Activated CD4-positive, alpha-beta T cell treated with anti-CD3 and anti-CD28 coated beads, Interleukin-2, amount 50 U/mL, for 24 hours (primary cell): ENCODE results near the gene ASTN2.

ENCODE experiments used
- DNase-seq, 2 donors: peaks; one replicate each; pipeline ENCODE4 v3.0.0-alpha.2; 2020; ENCODE audit warnings: low read depth in 1 of 2, low spot score in 1 of 2

ASTN2 gene

DNA sequence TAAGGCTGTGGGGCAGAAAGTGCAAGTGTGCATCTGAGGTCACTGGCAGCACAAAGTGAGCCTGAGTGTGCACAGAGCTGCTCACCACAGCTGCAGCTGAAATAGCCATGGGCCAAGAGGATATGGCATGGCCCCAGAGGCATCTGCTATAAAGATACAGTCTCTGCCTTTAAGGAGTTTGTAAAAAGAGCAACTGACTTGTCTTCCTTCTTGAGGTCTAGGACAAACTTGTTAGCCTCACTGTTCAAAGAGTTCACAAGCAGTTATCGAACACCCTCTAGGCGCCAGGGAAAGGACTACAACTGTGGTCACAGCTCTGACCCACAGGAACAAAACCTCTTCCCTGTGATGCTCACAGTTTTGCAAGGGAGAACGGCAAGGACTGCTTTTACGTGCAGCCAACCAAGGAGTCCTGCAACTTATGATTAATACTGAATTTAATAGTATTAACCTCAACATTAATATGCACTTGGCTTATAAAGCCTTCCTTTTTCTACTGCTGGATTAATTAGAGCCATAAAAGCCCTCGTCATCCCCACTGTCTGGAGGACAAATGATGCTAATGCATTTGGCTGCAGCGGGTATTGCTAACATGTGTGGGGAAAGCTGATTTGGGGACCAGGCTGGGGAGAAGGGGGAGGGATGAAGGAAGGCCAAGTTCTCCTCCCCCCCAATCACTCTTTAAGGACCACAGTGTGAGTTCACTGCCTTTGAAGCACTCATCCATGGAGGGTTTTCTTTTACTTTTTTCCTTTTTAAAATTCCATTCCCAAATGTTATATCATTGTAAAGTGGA is 917.6 kb downstream of the ASTN2 start:
- DNase-seq: no peak

DNA sequence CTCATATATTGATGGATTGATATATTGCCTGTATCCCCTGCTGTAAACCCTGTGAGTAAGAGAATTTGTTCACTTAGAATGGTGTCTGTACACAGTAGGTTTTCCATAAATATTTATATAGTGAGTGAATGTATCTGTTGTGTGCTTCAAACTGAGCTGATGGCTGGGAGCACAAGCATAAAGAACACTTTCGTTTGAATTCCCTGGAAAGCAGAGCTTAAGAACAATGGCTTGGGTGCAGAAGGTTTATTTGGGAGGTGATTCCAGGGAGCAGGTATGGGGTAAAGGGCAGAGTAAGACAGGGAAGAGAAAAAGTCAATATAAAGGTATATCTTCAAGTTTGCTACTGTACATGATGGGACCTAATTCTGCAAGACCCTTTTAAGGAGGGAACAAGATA is 918.7 kb downstream of the ASTN2 start:
- no peak for DNase-seq

DNA sequence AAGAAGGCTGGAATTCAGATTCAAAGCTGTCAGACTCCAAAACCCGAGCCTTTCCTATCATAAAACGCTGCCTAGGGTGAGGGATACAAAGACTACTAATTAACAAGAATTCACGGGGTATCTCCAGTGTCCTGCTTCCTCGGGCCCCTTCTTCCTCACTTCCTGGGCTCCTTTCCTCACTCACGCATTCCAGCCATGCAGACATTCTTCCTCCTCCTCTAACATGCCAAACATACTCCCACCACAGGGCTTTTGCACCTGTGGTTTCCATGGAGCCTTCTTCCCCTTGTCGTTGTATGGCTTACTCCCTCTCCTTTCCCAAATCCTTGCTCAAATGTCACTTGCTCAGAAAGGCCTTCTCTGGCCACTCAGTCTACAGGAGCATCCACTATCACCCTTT is 919.1 kb downstream of the ASTN2 start:
- no peak for DNase-seq

DNA sequence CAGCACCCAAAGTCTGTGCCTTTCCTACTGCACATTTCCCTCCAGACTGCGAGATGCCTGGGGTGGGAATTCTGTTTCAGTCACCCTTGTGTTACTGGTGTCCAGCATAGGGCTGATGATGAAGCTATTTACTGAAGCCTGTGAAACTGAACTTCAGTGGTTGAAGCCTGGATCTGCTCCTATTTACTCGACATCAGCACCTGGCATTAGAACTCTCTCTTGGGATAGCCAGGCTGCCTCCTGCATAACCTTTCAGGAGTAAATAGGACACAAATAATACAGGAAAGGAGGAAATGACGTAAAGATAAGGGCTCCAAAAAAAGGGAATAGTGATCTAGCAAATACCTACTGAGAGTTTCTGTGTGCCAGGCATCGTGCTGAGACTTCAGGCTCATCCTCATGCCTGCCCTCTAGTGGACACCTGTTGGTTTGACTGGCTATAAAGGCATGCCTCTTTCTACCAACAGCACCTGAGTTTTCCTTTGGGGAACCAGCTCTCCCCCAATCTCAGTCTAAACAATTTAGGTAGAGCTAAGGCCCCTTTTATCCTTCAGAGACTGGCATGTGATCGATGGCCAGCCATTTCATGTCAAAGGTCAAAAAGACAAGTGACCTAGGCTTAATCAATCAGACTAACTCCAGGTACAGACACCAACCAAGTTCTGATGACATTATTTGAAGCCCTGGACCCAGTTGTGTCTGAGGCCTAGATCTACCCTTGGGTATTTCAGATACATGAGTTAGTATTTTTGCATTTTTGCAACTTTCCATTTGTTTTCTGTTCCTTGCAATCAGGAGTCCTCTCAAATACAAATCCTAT is 919.8 kb downstream of the ASTN2 start:
- peak in 1 of 2 donors; percentile 19 for DNase-seq

DNA sequence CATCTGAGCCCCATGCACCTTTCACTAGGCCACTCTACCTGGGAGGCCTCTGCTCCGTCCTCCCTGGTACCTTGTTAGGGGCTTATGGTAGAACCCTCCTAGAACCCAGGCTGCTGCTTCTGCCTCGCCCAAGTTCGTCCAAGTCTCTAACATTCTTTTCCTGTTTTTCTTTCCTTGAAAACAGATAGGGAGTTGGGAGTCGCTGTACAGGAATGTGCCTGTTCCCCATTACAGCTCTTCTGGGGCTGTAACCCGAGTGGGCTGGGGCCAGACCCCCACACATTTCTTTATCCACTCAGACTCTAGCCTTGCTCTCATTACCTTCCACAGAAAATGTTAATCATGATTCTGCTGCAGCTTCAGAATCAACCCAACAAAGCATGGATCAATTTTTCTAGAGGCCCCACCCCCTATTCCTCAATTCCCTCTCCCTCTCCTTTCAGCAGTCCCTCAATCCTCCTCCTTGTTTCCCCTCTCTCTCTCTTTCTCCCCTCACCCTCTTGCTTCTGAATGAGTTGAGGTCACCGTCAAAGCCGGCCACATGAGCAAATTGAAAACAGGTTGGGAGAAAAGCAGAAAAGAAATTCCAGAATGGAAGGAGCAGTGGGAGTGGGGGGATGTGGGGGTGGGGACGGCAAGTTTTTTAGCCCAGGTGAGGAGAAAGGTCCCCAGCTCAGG is 921.5 kb downstream of the ASTN2 start:
- no peak for DNase-seq

DNA sequence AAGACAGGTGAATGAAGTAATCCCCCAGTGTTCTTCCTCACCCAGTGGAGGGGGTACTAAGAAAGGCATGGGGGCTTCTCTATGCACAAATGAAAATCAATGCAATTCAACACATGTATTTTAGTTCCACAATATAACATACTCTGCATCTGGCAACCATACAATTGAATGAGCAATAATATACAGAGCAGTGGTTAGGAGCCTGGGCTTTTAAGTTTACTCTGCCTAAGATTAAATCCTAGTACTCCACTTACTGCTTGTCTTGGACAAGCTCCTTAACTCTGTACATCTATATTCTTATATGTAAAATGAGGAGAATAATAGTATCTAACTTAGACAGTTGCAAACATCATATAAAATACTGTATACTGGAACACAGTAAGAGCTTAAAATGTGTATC is 923.2 kb downstream of the ASTN2 start:
- DNase-seq: no peak

DNA sequence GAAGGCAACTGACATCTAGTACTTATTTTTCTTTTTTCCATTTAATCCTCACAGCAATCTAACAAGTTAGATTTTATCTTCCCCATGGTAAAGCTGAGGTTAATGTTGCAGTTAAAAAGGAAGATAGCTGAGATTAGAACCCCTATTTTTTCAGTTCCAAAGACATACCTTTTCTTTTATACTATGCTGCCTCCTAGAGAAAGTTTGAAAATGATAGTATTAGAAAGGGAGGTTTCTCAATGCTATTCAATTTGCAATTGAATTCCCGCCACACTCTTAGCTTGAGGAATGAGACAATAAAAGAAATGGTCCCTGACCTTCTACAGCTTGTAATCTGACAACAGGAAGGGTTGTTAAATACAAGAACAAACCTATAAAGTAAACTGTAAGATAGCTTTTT is 923.6 kb downstream of the ASTN2 start:
- no peak for DNase-seq

DNA sequence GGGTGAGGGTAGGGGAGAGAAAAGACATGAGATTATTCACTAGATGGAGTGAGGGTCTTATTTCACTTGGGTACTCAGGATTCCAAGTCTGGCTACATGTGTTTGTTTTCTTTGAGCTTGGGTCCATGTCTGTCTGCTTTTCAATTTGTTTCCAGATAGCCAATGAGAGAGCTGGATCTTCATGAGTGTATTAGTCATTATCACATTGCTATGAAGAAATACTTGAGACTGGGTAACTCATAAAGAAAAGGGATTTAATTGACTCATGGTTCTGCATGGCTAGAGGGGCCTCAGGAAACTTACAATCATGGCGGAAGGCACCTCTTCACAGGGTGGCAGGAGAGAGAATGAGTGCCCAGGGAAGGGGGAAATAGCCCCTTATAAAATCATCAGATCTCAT is 924.5 kb downstream of the ASTN2 start:
- DNase-seq: no peak

DNA sequence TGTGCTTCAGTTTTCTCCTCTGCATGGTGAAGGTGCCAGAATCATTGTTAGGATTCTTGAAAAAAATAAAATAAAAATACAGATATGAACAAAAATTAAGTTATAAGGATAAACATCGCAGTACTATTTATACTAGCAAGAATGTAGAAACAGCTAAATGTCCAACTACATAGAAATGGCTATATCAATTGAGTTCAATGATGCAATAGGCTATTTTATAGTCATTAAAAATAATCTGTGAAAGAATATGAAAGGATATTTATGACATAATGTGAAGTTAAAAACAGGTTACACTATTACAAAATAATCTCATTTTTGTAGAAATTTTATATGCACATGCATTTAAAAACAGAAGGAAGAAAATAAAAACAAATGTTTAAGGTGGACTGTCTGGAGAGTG is 926.5 kb downstream of the ASTN2 start:
- no peak for DNase-seq

DNA sequence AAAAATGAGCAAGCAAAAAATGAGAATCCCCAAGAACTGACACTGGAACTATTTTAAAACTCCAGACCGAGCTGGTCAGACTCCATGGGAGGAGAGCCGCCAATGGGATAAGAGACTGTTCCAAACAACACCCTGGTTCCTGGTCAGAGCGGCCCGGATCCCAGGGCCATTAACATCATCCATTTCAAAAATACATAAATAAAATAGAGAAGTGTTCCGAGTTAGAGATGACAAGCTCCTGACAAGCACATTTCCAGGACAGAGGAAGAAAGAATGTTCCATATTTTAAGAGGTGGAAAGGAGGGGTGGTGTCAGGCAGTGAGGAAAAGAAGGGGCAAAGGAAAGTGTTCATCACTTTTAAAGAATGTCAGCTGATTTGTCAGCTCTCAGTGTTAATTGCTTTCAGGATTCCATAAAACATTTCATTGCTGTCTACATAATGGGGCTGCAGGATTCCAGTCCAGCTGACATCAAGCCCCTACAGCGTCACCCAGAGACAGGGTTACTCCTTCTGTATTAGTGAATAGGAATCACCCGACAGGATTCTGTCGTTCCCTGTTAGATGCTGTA is 930.3 kb downstream of the ASTN2 start:
- no peak for DNase-seq

DNA sequence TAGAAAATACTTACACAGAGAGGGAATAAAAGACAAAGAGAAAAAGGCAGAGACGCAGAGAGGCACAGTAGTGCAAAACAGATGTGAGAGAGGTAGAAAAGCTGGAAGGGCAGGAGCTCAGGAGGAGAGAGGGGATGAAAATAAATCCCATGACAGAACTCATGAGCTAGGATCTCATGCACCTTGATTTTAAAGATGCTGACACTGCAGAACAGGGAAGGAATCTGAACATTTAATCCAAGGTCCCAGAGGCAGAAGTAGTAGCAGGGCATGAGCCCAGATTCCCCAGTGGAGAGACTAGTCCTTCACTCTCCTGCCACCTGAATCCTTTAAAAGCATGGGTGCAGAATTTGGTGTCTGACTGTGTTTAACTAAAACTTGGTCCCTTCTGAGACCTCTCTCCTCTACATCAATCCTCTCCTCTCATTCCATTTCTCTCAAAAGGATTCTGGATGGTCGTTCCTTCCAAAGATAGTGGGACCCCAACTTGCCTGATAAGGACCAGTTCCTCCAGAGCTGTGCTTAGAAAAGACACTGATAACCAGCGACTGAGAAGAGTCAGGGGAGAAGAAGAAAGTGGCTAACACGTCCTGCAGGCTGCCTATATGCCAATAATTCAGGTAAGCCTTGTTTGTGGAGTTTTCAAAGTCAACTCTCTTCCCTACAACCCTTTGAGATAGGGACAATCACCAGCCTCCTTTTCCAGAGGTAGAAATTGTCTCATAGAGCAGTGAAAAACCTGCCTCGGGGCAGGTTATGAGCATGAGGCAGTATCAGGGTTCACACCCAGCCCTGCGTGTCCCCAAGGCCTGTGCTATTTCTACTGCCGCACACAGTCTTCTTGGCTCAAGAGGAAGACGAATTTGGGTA is 931.0 kb downstream of the ASTN2 start:
- no peak for DNase-seq

DNA sequence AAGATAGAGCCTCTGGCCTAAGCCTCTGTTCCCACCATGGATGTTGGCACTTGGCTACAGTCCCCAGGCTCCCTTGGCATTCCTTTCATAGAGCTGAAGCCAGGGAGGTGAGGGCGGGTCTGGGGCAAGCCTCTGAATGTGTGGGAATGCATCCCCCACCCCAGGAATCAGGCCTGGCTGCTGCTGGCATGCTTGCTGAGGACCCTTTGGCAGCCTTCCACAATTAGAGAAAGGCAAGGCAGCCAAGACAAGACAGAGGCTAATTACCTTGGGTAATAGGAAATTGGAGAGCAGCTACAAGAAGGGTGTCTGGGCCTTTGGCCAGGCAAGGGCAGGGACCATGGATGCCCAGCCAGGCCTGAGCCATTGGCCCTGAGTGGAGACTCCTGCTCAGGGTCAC is 932.1 kb downstream of the ASTN2 start:
- no peak for DNase-seq

DNA sequence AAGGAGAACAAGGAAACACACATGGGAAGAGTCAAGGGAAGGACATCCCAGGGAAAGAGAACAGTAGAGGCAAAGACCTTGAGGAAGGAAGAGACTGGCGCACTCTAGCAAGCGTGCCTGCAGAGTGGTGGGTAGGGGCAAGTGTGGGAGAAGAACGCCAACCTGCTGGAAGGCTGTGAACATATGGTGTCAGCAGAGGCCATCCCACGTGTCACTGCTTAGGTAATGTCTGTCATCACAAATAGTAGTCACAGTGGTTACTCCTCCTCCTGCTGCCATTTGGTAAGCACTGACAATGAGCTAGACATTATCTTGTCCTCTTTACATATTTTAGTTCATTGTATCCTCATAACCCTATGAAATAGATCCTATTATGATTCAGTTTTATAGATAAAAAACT is 934.2 kb downstream of the ASTN2 start:
- no peak for DNase-seq

DNA sequence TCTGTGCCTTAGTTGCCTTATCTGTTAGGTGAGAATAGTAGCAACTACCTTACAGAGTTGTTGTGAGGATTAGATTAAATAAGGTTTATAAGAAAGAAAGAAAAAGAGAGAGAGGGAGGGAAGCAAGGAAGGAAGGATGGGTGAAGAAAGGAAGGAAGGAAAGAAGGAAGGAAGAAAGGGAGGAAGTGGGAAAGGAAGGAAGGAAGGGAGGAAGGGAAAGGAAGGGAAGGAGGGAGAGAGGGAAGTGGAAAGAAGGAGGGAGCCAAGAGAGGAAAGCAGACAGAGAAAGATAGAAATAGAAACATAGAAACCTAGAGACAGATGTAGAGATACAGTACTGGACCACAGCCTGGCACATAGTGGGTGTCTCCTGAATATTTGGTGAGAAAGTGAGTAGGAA is 934.9 kb downstream of the ASTN2 start:
- DNase-seq: no peak

DNA sequence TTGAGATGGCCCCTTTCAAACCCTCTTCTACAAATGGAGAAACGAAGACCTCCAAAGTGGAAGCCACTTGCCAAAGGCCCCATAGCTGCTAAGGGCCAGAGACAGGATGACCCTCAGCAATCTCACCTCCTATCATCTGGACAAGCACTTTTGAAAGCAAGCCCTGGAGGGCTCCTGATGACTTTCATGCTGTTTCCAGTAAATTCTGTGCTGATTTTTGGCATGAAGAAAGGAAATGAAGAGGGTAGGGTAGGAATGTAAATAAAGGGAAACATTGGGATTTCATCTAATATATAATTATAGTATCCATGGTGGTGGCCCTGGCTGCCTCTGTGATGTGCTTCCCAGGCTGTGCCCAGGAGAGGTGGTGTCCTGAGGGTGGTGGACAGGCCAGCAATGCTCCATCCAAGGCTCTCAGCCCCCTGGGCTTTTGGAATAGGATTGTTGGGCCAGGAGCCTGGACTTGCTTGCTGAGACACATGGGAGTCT is 935.8 kb downstream of the ASTN2 start:
- DNase-seq: no peak

DNA sequence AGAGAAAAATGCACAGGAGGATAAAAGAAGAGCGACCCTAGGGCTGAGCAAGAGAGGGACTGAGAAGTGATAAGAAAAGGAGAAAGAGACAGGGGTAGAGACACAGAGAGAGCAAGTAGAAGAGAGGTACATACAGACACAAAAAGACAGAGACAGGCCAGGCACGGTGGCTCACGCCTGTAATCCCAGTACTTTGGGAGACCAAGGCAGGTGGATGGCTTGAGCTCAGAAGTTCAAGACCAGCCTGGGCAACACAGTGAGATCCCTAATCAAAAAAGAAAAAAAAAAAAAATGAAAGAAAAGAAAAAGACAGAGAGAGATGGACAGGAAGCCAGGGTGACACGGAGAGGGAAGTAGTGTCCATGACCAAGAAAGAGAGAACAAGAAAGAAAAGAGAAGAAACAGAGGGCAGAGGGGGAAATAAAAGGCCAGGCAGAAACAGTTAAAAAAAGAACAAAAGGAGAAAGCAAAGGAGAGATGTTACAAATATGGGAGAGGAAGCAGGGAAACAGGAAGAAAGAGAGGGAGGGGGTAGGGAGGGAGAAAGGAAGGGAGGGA is 937.2 kb downstream of the ASTN2 start:
- no peak for DNase-seq

DNA sequence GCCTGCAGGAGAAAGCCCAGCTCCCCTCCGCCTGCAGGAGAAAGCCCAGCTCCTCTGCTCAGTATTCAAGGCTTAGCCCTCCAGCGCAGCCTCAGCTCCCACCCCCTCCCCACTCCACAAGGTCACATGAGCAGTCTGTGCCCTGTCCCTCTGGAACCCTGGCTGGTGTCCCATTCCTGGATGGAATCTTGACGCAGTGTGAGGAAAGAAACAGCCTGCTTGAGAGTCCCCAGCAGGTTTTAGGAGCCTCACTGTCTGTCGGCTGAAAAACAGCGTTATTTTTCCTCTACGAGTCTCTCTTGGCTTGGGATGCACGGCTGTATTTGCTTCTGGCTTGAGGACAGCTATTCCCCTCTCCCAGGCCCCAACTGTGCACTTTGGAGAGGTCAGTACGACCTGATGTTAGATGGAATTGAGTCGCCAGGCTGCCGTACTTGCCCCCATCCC is 937.9 kb downstream of the ASTN2 start:
- DNase-seq: no peak

DNA sequence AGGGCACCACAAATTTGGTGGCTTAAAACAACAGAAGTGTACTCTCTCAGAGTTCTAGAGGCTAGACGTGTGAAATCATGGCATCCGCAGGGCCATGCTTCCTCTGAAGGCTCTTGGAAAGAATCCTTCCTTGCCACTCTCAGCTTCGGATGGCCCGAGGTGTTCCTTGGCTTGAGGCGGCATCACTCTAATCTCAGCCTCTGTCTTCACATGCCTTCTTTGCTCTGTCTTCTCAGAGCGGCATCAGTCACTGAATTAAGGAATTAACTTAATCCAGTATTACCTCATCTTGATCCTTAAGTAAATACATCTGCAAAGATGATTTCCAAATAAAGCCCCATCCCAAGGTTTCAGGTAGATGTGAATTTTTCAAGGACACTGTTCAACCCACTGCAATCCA is 938.9 kb downstream of the ASTN2 start:
- DNase-seq: no peak

DNA sequence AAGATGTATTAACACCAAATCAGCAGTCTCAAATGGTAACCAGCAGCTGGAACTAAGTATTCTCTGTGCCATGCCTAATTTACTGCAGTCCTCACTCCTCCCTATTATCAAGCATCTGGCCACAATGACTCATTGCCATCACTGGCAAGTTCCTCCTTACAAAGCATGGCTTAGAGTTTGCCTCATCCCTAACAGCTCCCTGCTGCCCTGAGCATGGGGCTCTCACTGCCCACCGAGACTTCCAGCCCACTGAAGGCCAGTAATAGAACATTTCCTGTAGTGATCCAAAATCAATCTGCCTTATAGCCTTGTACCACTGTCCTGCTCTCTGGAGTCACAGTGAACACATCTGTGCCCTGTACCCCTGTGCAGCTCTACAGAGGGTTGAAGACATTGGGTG is 939.7 kb downstream of the ASTN2 start:
- DNase-seq: no peak

DNA sequence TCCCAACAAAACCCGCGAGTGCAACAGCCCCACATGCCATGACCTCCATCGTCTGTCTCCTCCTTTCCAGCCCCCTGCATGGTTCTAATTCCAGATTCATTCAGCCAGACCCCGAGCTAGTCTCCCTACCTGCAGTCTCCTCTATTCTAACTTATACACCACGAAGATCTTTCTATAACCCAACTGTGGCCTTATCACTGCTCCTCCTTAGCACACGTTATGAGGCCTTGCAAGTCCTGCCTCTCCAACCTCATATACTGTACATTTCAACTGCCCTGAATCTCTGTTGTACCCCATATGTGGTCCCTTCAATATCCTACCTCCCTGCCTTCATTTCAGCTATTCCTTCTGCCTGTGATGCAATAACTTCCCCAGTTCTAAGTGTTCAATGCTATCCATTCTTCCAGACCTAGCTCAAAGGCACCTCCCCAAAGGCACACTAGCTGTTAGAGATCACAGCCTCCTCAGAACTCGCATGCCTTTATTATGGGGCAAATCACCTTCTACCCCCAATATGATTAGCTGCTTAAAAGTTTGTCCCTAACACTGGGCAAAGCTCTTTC is 942.8 kb downstream of the ASTN2 start:
- DNase-seq: no peak
